HG03097 (cell line): ENCODE data around the gene SFXN1.

Source experiments
- ATAC-seq: cut with Tn5 transposase; IDR thresholded peaks from one replicate; pipeline ENCODE4 v1.9.1; 2021; ENCODE audit not compliant: unreplicated experiment, low FRiP score

The SFXN1 gene

GRCh38 chr5:175464942-175465233 lies 13.5 kb upstream of the SFXN1 start:
- ATAC-seq: no peak

DNA sequence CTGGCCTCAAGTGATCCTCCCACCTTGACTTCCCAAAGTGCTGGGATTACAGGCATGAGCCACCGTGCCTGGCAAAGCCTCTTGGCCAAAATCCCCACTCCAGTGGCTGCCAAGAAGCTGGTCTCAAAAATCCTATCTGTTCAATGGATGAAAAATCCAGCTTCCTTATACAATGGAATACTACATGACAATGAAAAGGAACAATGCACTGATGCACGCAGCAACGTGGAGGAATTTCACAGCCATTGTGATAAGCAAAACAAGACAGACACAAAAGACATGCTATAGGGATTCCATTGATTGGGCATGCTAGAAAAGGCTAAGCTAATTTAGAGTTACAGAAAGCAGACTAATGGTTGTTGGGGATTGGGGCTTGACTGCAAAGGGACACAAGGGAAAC lies 13.1 kb upstream of the SFXN1 start:
- no peak for ATAC-seq

DNA sequence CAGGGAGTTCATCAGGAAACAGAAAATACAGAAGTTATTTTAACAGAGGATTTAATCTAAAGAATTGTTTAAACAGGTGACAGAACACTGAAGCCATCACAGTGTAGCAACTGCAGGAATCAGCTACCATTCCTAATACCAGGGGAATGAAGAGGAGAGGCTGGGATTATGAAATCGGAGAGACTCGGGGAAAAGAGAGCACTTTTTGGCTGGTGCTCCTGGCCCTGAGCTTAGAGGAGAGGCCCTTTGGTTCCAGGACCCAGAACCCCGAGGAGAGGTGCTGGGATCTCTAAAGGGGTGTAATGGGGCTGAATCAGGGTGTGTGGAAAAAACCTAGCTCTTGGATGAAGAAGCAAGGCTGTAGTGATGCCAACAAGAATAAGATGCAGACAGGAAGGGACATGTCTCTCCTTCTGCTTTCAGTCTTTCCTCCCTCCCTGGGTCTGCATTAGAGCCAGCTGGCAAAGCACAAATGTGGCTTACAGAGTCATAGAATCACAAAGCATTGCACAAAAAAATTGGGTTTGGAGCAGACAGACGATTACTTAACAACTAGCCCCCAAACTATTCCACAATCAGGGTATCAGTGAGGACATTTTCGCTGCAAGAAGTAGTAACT lies 11.6 kb upstream of the SFXN1 start:
- no peak for ATAC-seq

DNA sequence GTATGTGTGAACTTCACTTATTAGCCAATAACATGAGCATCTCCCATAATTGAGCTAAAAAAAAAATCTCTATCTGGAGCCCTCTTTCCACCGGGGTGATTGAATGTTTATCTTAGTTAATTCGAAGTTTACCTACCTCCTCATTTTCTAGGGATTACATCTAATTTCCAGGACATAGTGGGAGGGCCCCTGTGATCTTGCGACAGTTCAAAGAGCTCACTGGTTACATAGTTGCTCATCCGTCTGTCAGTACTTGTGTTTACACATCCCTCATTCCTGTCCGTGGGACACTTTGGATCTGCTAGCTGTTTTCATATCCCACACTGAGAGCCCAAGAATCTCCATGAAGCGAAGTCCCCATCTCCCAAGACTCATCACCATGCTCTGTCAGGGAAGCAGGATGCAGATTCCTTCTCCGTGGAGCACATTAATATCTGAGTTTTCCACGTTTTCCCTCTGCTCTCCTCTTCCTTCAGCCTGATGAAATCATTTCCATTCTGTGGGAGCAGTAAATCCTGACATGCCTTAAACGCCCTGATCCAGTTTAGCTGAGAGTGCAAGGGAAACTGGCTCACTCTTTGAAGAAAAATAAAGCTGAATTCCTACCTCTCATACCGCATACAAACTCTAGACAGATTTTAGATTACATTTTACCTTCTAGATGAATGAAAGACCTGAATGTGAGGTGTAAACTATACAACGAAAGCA lies 10.2 kb upstream of the SFXN1 start:
- ATAC-seq: no peak

GRCh38 chr5:175468892-175469291 lies 9.5 kb upstream of the SFXN1 start:
- ATAC-seq: no peak

- ATAC-seq: no peak
Measured at GRCh38 chr5:175469916-175470315, 8.4 kb upstream of the SFXN1 start.

GRCh38 chr5:175470781-175471180 lies 7.6 kb upstream of the SFXN1 start:
- no peak for ATAC-seq

DNA sequence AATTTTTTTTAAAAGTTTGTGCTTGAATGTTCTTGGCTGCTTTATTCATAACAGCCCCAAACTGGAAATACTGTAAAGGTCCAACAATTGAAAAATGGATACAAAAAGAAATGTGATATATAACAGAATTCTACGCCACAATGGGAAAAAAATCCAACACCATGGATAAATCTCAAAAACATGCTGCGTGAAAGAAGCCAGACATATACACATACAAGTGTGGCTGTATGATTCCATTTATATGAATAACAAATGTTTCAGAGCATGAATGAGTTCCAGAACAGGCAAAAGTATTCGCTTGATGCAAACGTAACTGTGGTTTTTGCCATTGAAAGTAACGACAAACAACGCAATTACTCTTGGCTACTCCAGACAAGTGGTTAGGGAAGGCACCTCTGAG lies 7.2 kb upstream of the SFXN1 start:
- no peak for ATAC-seq

DNA sequence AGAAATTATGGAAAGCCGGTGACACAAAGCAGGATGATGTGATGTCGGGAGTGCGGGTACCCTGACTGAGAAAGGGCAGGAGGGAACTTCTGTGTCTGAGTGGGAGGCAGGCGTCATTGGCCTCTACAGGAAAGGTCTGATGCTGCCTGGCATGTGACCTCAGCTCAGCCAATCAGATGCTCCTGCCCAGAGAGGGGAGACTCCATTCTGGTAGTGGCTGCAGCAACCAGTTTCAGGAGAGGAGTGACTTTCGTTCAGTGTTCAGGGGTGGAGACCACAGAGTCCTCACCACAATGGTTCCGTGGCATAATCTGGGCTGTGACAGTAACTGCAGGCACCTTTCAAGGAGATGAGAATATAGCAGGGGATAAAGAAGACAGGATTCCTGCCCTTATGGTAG lies 6.7 kb upstream of the SFXN1 start:
- ATAC-seq: no peak

GRCh38 chr5:175472378-175472777 lies 6.0 kb upstream of the SFXN1 start:
- ATAC-seq: no peak

- ATAC-seq: no peak
Measured at GRCh38 chr5:175475248-175475647, 3.1 kb upstream of the SFXN1 start.

DNA sequence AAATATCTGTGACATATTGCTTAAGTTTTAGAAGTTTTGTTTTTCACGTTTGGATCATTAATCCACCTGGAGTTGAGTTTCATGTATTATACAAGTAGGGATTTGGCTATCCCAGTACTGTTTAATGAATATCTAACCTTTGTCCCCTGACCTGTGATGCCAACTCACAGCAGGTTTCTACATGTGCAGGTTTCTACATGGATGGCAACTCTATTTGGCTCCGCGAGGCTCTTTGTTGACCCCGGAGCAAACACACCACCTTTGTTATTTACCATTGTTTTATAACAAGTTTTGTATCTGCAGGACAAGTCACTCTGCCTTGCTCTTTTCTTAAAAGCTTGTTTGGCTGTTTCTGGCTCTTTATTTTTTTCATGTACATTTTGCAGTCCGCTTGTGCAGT lies 920 bp upstream of the SFXN1 start:
- no peak for ATAC-seq

- ATAC-seq: no peak
Measured at GRCh38 chr5:175478008-175478383, 364 bp upstream of the SFXN1 start.

GRCh38 chr5:175479125-175479881 lies 943 bp downstream of the SFXN1 start:
- no peak for ATAC-seq

DNA sequence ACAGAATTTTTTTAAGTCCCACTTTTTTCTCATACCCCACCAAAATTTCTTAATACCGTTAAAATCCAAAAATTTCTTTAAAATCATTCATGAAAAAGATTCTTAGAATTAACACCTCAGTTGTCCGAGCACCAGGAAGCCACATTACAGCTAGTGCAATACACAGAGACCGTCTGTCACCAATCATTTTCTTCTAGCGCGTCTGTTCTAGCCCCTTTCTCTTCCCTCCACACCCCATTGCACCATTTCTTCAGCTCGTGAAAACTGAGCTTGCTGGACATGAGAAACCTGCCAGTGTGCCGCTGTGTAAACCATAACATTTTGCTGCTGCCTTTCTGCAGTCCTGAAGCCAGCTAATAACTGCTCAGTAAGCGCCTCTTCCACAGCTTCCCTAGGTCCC lies 5.0 kb downstream of the SFXN1 start:
- ATAC-seq: no peak

DNA sequence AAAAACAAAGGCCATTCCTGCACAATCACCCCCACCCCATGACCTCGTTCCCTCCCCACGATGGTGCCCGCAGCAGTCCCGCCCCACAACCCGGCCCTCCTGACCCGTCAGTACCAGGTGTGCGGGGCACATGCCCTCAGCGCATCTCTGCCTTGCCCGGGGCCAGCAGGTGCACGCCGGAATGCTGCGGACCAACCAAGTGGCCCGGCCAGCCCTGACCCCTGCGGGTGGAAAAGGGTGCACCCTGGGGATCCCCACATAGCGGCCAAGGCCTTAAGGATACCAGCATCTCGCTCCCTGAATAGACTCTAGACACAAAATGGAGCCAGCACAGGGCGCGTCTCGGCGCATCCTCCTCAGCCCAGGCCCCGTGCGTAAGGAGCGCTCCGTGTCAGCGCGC lies 6.0 kb downstream of the SFXN1 start:
- no peak for ATAC-seq

DNA sequence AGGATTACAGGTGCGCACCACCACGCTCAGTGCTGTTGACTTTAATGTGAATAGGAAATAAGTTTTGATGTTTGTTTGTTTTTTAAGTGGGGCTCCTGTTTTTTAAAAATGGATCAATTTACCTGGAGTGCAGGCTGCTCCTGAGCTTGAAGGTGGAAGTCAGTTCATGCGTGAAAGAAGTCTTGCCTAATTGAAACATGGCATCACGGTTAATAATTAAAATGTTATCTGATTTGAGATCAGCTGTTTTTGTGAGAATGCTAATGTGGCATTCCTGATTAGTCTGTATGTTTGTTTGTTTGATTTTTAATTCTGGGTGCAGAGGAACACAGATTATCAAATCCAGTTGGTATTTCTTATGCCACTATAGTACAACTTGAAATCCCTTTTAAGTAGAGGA lies 6.5 kb downstream of the SFXN1 start:
- no peak for ATAC-seq

GRCh38 chr5:175485631-175486030 lies 7.3 kb downstream of the SFXN1 start:
- ATAC-seq: no peak

GRCh38 chr5:175487514-175488222 lies 9.3 kb downstream of the SFXN1 start:
- ATAC-seq: no peak

- no peak for ATAC-seq
Measured at GRCh38 chr5:175489693-175490443, 11.5 kb downstream of the SFXN1 start.

DNA sequence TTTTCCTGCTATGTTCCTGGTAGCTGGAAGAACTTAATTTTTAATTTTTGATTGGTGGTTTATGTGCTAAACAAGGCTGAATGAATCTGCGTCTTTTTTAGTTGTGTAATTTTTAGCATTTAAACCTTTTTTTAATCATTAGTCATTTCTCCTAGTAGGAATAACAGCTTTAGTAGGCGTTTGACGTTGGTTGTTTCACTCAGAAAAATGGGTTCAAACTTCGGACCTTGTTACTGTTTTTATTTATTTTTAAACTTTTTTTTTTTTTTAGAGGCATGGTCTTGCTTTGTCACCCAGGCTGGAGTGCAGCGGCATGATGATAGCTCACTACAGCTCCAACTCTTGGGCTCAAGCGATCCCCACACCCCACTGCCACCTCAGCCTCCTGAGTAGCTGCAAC lies 12.9 kb downstream of the SFXN1 start:
- no peak for ATAC-seq
